SK-MEL-5 (cell line): ENCODE measurements around the gene STIM2. TPM values are rescaled to one million over a fixed set of nuclear protein-coding genes. Genes with fewer than 3 reads are reported as not detected.
A peak's percentile ranks its signal among the peaks of the same experiment; 100 is the strongest.

ENCODE experiments used
- DNase-seq: peaks from one replicate; pipeline ENCODE4 v3.0.0-alpha.2; 2016; ENCODE audit warnings: low read depth, low spot score
- in situ Hi-C: cut with HindIII; loops from 2 replicates; pipeline ENCODE4 v1.10.0; 2016; ENCODE audit warnings: low sequenced_read_pairs, high pct_unique_total_duplicates, low pct_unique_long_range_greater_than_20kb
- total RNA-seq: library from RNA; depleted of rRNA; stranded (reverse); fragments of >200 nt; shearing (Covaris generic); gene quantifications from 2 replicates; pipeline ENCODE4 v1.2.3, GENCODE V29; 2014

The STIM2 gene
- total RNA-seq, 1 experiment from 2014 or later = 19.7 TPM

- in situ Hi-C loops = no loop called here
- DNase-seq = no peak
Observed at GRCh38 chr4:27001398-27002164, 140.9 kb downstream of the STIM2 start.

DNA sequence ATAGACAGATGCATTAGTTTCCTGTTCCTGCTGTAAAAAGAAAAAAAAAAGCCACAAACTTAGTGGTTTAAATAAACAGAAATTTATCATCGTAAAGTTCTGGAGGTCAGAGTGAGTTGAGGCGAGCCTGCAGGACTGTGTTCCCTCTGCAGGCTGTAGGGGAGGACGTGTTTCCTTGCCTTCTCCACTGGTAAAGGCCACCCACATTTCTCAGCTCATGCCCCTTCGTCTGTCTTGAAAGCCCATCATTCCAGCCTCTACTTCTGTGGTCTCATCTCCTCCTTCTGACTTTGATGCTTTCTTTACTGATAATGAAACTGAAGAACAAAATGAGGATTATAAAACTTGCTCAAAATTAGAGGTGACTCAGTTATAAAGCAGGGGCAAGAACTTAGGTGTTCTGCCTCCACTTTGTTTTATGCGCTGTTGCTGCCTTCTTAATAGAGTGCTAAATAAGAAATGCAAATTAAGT, 143.0 kb downstream of the STIM2 start:
- in situ Hi-C loops = no loop called here
- DNase-seq = no peak

DNA sequence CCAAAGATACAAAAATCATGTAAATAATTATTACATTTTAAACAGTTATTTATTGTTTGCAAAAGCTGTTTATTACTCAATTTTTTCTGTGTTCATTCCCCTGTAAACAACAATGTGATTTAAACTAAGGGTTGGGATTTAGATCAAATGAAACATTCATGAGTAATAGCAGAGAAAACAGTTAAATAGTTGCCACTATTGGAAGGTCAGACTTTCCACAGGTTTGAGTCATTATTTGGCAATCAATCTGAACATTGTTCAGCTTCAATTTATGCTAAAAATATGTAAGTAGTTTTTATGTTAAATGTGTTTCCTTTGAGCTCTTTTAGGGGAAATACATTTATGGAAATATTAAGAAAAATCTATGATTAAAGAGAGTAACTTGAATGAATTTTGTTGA, 144.9 kb downstream of the STIM2 start:
- in situ Hi-C loops = no loop called here
- no peak for DNase-seq

DNA sequence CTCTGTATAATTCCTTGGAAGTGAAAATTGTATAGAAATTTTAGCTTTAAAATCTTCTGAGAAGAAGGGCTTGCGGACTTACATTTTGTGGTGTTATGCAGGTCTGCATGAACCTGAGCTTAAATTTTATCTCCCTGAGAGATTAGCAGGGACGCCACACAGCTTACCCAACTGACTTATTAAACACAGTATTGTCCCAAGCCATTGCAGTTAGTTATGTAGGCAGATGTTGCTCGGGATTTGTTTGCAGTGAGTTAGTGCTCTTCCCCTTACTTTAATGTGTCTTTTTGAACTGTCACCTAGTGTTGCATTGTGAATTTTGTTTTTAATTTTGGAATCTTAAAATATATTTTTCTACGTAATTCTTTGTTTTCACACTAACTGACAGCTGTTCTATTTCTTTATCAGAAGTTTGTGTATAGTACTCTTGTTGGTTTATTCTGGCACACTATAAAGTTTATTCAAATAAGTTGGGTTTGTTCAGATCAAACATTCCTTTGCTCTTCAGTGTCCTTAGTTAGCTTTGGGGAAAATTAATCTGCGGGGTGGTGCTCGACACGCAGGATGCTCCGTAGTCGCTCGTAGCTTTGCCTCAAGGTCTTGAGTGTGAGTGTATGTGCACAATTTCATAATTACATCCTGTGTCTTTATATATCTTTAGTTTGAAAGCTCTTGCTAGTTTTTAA, 145.4 kb downstream of the STIM2 start:
- in situ Hi-C loops = no loop called here
- DNase-seq = no peak

DNA sequence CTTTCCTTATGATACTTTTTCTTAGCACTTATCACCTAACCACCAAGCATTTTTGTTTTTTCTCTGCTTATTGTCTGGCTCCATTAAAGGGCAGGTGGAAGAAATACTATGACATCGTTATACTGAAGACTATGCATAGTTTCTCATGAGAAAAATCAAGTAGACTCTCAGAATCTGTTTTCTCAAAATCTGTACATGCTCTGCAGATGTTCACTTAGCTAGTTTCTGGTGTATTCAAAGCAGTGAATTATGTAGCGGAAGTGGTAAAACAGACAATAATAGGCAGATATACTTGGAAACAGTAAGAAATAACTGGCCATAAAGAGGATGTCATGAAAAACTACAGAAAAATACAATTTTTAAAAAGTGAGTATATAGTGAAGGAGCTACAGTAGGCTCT, 146.0 kb downstream of the STIM2 start:
- in situ Hi-C loops = no loop called here
- DNase-seq = no peak

DNA sequence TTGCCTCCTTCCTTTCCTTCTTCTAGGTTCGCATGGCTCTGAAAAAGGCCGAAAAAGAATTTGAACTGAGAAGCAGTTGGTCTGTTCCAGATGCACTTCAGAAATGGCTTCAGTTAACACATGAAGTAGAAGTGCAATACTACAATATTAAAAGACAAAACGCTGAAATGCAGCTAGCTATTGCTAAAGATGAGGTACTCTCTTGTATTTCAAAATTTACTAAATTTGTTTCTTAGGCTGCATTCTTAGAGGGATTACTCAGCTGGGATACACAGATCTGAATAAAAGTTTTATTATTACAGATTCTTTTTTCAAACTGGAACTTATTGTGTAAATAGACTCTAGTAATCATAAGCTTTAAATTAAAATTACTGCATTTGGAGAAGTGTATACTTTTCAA, 146.9 kb downstream of the STIM2 start:
- in situ Hi-C loops = no loop called here
- no peak for DNase-seq

DNA sequence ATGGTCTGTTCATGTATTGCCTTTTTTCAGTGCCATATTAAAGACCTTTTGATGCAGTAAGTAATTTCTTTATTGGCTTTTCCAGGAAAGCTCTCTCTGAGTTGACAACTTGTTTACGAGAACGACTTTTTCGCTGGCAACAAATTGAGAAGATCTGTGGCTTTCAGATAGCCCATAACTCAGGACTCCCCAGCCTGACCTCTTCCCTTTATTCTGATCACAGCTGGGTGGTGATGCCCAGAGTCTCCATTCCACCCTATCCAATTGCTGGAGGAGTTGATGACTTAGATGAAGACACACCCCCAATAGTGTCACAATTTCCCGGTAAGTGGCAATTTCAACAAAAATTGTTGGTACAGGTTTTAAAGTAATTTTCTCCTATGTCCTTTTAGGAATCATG, 148.0 kb downstream of the STIM2 start:
- DNase-seq = no peak
- in situ Hi-C loops = no loop called here

DNA sequence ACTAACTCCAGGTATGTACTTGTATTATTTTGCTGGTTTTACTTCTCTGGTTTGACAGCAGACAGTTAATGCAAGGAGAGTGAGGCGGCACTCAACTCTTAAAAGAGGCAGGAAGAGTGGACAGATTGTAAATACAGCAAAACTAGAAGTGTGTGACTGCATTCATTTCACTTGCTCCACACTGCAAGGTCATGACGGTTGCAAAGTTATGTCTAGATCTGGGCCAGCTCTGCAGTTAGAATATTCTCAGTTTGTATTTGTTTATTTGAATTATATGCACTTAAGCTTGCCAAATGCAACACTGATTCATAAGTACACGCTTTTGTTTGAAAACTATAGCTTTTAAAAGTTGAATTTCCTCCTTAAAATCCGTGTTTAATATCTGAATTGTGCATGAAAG, 148.9 kb downstream of the STIM2 start:
- DNase-seq = no peak
- in situ Hi-C loops = no loop called here

DNA sequence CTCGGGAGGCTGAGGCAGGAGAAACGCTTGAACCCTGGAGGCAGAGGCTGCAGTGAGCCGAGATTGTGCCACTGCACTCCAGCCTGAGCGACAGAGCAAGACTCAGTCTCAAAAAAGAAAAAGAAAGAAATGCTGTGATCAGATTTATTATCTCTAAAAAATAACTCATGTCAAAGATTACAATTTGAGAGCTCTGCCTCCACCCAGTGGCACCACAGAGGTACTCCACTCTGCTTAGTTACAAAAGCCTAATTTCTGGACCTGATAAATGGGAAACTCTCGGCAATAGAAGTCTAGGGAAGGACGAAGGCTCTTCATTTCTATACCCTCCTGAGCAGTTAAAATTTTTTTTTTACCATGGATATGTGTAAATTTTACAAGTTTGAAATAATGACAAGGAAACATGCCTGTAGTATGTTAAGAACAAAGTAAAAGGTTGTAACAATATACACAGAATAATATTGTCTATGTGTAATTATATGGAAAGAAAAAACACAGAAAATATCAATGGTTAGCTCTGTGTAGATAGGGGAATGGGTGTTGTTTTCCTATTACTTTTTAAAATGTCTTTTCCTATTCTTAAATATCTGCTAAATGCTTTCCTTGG, 149.8 kb downstream of the STIM2 start:
- in situ Hi-C loops = no loop called here

GRCh38 chr4:27011401-27011800, 150.8 kb downstream of the STIM2 start:
- in situ Hi-C loops = no loop called here

More for the DNA sequence above, 149.8 kb downstream of the STIM2 start:
- peak; percentile 69 for DNase-seq

DNA sequence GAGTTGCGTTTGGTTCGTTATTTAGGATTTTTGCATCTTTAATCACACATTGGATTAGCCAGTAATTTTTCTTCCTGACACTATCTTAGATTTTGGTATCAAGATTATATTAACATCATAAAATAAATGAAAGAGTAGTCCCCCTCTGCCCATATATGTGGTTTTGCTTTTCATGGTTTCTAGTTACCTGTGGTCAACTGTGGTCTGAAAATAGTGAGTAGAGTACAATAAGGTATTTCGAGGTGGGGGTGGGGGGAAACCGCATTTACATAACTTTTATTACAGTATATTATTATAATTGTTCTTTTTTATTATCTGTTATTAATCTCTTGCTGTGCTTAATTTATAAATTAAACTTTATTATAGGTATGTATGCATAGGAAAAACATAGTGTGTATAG, 152.4 kb downstream of the STIM2 start:
- in situ Hi-C loops = no loop called here
- DNase-seq = no peak

More at GRCh38 chr4:27011401-27011800, 150.8 kb downstream of the STIM2 start:
- DNase-seq = no peak

GRCh38 chr4:27016551-27016950, 155.9 kb downstream of the STIM2 start:
- DNase-seq = no peak
- in situ Hi-C loops = no loop called here

DNA sequence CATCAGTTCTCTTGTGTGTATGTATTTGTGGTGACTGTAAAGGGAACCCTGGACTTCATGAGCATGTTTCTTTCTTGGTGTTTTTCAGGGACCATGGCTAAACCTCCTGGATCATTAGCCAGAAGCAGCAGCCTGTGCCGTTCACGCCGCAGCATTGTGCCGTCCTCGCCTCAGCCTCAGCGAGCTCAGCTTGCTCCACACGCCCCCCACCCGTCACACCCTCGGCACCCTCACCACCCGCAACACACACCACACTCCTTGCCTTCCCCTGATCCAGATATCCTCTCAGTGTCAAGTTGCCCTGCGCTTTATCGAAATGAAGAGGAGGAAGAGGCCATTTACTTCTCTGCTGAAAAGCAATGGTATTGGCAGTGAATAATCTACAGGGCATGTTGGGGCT, 157.0 kb downstream of the STIM2 start:
- DNase-seq = no peak
- in situ Hi-C loops = no loop called here

DNA sequence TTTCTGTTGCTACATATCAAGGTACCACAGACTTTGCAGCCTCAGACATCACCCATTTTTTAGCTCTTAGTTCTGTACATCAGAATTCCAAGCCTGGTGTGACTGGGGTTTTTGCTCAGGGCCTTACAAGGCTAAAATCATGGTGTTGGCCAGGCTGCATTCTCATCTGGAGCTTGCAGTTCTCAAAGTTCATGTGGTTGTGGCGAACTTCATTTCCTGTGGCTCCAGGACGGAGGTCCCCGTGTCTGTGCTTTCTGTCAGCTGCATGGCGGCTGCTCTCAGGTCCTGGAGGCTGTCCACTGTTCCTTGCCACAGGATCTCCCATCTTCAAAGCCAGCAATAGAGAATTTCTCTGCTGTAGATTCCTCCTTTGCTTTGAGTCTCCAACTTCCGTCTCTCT, 157.4 kb downstream of the STIM2 start:
- in situ Hi-C loops = no loop called here
- DNase-seq = no peak

DNA sequence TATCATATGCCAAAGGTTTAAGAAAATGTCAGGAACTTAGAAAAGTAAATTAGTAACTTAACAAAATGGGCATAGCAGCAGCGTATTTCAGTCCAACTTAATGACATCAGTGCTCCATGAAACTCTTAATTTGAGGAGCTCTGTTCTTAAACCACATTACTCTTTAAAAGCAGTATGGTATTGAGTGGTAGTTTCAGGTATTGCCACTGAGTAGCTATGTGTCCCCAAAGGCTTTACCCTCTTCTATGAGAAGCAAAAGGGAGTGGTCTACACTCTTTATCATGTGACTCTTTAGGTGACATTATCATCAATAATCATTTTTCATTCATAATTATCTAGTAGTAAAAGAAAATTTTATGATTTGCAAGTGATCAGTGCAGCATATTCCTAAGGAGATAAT, 158.3 kb downstream of the STIM2 start:
- in situ Hi-C loops = no loop called here
- DNase-seq = no peak

DNA sequence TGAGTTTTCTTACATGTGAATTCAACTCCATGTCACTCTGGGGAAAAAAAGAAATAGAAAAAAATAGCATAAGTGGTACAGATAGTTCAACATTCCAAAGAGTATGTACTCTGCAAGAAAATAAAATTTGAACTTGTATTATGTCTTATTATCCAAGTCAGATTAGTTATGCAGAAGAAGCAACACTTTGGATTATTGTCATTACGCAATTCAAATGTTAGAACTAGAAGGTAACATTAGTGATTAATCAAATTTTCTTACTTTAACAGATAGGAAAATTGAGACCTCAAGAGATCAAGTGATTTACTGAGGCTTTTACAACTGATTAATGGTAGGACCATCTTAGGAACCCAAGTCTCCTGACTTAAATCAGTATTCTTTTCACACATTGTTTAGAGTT, 159.1 kb downstream of the STIM2 start:
- no peak for DNase-seq
- in situ Hi-C loops = no loop called here

DNA sequence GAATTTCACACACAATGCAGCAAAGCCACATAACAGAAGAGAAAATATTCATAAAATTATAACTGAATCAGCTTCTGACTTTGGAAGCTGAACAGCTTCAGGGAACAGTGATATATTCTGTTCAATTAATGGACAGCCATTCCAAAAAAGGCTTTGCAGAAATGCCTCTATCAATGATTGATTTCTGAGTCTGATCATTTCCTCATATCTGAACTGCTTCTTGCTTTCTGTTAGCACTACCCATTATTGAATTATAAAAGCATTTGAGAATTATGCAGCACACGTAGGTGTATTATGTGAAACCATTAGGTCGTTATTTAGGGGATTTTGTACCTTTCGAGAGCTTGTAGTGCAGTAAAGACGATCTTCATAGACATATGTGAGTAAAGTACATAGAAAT, 159.6 kb downstream of the STIM2 start:
- no peak for DNase-seq
- in situ Hi-C loops = no loop called here

- DNase-seq = no peak
- in situ Hi-C loops = no loop called here
Observed at GRCh38 chr4:27020603-27021002, 160.0 kb downstream of the STIM2 start.

- in situ Hi-C loops = no loop called here
Observed at GRCh38 chr4:27022963-27023362, 162.3 kb downstream of the STIM2 start.

More at GRCh38 chr4:27022963-27023362, 162.3 kb downstream of the STIM2 start:
- DNase-seq = no peak
